Measurements from ENCODE around the gene TMEFF1.

DNA sequence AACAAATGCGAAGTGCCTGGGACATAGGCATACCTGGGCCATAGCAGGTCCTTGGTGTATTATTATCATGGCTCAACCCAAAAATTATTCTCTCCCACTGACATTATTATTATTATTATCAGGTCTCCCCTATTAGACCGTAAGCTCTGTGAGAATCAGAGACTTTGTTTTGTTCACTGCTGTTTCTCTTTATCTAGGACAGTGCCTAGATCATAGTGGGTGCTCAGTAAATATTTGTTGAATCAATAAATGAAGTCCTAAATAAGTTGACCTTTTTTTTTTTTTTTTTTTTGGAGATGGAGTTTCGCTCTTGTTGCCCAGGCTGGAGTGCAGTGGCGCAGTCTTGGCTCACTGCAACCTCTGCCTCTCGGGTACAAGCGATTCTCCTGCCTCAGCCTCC lies 4.9 kb upstream of the TMEFF1 start:
- TF ChIP-seq, protein P1, sequence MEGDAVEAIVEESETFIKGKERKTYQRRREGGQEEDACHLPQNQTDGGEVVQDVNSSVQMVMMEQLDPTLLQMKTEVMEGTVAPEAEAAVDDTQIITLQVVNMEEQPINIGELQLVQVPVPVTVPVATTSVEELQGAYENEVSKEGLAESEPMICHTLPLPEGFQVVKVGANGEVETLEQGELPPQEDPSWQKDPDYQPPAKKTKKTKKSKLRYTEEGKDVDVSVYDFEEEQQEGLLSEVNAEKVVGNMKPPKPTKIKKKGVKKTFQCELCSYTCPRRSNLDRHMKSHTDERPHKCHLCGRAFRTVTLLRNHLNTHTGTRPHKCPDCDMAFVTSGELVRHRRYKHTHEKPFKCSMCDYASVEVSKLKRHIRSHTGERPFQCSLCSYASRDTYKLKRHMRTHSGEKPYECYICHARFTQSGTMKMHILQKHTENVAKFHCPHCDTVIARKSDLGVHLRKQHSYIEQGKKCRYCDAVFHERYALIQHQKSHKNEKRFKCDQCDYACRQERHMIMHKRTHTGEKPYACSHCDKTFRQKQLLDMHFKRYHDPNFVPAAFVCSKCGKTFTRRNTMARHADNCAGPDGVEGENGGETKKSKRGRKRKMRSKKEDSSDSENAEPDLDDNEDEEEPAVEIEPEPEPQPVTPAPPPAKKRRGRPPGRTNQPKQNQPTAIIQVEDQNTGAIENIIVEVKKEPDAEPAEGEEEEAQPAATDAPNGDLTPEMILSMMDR (optimal IDR thresholded peaks at IDR 0.05 in 1 of 3, IDR thresholded peaks at IDR 0.05 in 1 of 3, conservative IDR thresholded peaks at IDR 0.05 in 1 of 3; ENCODE audit: extremely low read depth in 1 of 3, insufficient read depth in 2 of 3, low read length in 3 of 3): no peak
- TF ChIP-seq EZH2 (IDR thresholded peaks at IDR 0.05; ENCODE audit: low read length): no peak
